GM19468 (cell line): Measurements from ENCODE around the gene AQP10.
"Not testable (repeated sequence)": the region's sequence is repeated elsewhere in the genome, so short reads cannot be mapped to it uniquely, and the experiment has no call there.

Source experiments
- ATAC-seq: cut with Tn5 transposase; IDR thresholded peaks from one replicate; pipeline ENCODE4 v1.9.1; 2021; ENCODE audit warnings: mild to moderate bottlenecking, moderate library complexity, moderate number of reproducible peaks; ENCODE audit not compliant: unreplicated experiment; ENCODE audit errors: extremely low read depth

AQP10 gene

GRCh38 chr1:154342836-154343472 lies 22.1 kb downstream of the AQP10 start:
- no peak for ATAC-seq

- no peak for ATAC-seq
Measured at GRCh38 chr1:154344977-154345837, 24.3 kb downstream of the AQP10 start.

GRCh38 chr1:154346276-154346917 lies 25.5 kb downstream of the AQP10 start:
- ATAC-seq = no peak

DNA sequence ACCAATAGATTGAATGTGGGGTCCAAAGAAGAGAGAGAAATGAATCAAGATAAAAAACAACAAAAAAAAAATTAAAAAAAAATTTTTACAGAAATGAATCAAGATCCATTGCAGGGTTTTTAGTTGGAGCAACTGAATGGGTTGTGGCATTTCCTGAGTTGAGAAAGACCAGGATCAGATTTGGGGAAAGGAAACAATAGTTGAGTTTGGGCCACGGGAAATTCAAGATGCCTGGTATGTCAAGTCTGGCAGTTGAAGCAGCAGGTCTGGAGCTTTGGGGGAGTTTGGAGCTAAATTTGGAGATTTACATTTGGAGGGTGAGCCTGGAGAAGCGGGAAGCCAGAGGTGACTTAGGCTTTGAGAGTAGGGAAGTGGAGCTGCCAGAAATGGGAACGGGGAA lies 27.1 kb downstream of the AQP10 start:
- ATAC-seq = no peak

DNA sequence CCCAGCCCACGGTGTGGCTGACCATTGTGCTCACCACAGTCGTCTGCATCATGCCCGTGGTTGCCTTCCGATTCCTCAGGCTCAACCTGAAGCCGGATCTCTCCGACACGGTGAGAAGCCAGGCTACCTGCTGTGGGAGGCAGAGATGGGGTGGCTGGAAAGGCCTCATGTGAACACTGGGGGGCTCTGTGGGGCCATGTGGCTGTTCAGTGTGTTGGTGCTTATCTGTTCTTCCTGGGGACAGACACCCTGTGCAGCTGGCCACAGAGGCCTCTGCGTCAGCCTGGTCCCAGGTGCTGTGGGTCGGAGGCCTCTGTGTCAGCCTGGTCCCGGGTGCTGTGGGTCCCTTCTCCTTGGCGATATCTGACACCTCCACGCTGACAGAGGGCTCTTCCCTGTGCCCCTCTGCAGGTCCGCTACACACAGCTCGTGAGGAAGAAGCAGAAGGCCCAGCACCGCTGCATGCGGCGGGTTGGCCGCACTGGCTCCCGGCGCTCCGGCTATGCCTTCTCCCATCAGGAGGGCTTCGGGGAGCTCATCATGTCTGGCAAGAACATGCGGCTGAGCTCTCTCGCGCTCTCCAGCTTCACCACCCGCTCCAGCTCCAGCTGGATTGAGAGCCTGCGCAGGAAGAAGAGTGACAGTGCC lies 27.7 kb downstream of the AQP10 start:
- no peak for ATAC-seq

GRCh38 chr1:154349121-154349520 lies 28.2 kb downstream of the AQP10 start:
- no peak for ATAC-seq

DNA sequence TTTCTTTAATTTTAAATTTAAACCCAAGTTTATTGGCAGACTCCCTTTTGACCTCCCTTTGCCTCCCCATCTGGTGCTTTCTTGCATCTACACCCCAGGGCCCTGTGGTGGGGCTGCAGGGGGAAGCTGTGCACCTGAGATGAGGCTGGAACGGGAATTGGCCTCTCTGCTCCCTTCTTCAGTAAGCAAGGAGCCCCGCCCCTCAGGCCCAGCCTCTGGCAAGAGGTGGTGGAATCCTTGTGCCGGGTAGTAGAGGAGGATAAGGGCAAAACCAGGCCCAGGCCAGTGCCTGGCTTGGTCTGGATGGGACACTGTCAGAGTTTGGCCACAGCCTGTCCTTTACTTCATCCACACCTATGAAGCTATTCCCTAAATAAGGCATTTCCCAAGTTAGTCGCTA lies 29.5 kb downstream of the AQP10 start:
- no peak for ATAC-seq

- ATAC-seq = no peak
Measured at GRCh38 chr1:154351363-154352068, 30.6 kb downstream of the AQP10 start.

DNA sequence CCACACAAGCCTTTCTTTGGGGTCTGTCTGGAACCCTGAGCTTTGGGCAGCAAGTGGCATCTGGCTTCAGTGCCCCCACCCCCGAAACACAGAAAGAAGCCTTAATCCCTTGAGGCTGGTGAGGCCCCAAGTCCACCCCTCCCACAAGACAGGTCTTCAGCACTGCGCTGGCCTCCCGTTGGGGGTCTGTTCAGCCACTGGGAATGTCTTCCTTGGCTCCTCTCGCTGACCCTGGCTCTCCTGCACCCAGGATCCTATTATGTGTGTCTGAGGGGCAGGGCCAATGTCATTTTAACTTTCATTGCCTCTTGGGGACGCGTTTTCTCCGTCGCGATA lies 31.3 kb downstream of the AQP10 start:
- ATAC-seq = no peak

DNA sequence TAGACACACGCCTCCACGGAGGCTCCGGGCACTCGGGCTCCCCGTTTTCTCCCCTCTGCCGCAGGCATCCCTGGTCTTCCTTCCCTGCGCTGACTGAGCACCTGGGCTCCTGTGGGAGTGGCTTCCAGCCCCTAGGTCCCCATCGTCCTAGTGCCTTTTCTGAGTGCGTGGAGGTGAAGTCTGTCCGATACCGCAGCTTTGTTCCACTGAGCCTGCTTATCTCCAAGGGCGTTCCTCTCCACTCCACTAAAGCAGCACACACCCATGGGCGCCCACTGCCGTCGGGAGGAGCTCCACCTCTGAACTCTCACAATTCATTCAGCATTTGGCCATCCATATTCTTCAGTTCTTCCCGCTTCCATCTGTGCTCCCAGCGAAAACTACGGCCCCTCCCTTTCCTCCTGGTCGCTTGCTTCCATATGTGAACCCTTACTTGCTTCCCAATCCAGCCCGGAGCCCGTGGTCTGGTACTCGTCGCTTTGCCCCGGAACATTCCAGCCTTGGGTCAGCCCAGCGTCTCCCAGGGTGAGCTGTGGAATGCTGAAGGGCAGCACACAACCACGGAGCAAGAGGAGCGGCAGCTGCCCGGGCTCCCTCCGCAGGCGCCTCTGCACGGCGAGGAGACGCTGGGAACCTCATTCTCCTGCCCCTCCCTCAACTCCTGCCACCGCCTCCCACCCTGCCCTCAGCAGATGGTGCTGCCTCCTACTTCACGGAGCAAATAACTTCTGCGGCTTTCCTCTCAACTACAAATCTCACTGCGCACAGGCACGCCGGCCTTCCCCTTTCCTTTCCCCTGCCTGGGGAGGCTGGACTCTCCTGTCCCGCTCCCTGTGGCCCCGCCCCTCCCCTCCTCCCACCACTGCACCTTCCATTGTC lies 31.9 kb downstream of the AQP10 start:
- ATAC-seq = no peak

DNA sequence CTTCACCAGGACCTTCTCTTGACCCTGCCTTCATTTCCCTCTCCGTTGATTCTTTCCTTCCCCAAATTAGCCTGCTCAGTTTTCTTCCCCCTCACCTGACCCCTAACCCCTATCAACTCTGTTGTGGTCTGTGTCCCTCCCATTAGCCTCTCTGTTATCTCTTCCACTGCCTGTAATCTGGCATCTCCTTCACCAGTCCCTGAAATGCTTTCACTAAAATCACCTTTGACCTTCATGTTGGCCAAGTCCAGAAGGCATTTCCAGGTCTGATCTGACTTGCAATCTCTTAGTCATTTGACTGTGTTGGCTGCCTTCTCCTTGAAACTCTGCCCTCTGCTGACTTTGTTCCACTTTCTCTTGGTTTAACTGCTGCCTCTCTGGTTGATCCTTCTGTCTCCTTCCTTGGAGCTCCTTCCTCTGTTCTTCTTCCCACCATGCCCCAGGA lies 32.6 kb downstream of the AQP10 start:
- no peak for ATAC-seq

- ATAC-seq = no peak
Measured at GRCh38 chr1:154353966-154354365, 33.1 kb downstream of the AQP10 start.

DNA sequence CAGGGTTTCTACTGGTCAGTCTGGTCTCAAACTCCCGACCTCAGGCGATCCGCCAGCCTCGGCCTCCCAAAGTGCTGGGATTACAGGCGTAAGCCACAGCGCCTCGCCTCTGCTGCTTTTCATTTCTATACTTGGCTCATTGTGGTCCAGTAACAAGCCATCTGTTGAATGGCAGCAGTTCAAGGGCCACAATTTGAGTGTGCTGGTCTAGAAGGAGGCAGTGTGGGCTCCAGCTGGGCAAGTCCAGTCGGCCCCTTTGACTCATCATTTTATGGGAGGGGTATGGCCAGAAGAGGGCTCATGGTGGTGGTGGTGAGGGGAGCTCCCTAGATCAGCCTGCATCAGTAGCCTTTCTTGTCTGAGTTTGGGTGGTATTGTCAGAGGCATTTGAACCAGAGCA lies 37.6 kb downstream of the AQP10 start:
- no peak for ATAC-seq

DNA sequence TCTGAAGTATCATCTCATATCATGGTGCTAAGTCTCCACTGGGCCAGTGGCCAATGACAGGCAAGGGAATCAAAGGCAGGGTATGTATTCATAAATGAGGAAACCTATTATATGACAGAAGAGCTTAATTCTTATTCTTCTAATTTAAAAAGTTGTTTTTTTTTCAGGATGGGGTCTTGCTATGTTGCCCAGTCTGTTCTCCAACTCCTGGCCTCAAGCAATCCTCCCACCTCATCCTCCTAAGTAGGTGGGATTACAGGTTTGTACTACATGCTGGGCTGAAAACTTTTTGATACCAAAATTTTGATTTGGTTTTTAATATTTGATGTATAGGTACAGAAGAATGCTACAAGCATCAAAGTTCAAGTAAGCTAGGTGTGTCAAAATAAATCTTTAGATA lies 39.4 kb downstream of the AQP10 start:
- no peak for ATAC-seq

DNA sequence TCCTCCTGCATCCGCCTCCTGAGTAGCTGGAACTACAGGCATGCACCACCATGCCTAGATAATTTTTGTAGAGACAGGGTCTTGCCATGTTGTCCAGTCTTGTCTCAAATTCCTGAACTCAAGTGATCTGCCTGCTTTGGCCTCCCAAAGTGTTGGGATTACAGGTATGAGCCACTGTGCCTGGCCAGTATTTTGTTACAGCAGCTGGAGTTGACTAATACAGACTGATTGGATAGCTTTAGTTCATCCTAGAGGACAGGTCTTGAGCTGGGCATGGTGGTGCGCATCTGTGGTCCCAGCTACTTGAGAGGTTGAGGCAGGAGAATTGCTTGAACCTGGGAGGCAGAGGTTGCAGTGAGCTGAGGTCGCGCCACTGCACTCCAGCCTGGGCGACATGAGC lies 40.0 kb downstream of the AQP10 start:
- ATAC-seq = not testable (repeated sequence)

GRCh38 chr1:154361357-154361756 lies 40.5 kb downstream of the AQP10 start:
- no peak for ATAC-seq

DNA sequence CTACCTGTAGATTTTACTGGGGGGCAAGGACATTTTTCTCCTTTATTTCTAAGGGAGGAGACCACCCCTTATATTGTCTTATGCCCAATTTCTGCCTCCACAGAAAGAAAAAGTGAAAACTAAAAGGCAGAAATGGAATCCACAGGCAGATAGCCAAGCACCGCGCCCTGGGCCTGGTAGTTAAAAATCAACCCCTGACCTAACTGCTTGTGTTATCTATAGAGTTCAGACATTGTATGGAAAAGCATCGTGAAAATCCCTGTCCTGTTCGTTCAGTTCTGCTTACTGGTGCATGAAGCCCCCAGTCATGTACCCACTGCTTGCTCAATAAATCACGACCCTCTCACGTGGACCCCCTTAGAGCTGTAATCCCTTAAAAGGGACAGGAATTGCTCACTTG lies 50.5 kb downstream of the AQP10 start:
- no peak for ATAC-seq

DNA sequence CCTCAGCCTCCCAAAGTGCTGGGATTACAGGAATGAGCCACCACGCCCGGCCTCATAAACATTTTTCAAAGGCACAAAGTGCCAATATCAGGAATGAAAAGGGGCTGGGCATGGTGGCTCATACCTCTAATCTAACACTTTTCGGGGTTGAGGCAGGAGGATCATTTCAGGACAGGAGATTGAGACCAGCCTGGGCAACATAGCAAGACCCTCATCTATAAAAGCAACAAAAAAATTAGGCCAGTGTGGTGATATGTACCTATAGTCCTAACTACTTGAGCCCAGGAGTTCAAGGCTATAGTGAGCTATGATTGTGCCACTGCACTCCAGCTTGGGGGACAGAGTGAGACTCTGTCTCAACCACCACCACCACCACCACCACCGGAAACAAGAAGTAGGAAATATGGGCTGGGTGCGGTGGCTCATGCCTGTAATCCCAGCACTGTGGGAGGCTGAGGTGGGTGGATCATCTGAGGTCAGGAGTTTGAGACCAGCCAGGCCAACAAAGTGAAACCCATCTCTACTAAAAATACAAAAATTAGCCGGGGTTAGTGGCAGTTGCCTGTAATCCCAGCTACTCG lies 53.0 kb downstream of the AQP10 start:
- ATAC-seq = not testable (repeated sequence)
